ENCODE data around the gene KRT76. TPM values are rescaled to one million over a fixed set of nuclear protein-coding genes. Genes with fewer than 3 reads are reported as not detected.

Gene KRT76
- total RNA-seq, 1 experiment from 2014 or later, result not detected

DNA sequence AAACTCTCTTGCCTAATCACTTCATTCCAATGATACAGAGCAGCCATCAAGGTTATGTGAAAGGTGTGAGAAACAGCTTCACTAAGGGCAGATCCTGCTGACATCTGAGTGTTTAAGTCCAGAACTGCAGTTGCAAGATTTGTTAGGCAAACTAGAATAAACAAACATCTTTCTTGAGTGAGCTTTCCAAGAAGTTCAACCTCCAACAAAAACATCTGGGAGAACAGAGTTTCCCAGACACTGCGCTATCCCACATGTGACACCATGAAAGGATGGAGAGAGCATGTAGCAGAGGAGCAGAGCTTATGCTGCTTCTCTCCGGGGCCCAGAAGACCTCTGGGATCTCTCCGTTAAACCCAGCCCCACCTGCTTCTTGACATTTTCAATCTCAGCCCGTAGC lies 5.6 kb downstream of the KRT76 start:
- Histone ChIP-seq H3K79me2 (ENCODE audit: insufficient read depth, low read length) (no peaks in the 10 kb centered on the region), H3K27ac (ENCODE audit: low read depth, low read length) (no peak overlapping the region), H3K4me3 (replicated peaks in 1 of 2; ENCODE audit: low read depth in 1 of 2, low read length in 2 of 2) (no peak overlapping the region), H2AFZ (ENCODE audit: low read depth, low read length, poor library complexity, severe bottlenecking) (no peak overlapping the region), H3K9me3 (ENCODE audit: control insufficient read depth in 1 of 2, insufficient read depth in 1 of 2, low read depth in 1 of 2, low read length in 2 of 2) (no peaks in the 10 kb centered on the region), H3K9me2 (ENCODE audit: insufficient read depth) (no peaks in the 10 kb centered on the region), H3K4me2 (ENCODE audit: low read length) (no peak overlapping the region), H3K27me3 (ENCODE audit: insufficient read depth, low read length) (peaks cover 15% of the 10 kb centered on the region; the same call in 1 of the 2 replicates), H3K9ac (ENCODE audit: low read length) (no peak overlapping the region), H4K20me1 (ENCODE audit: insufficient read depth) (no peaks in the 10 kb centered on the region), H3K4me1 (ENCODE audit: control insufficient read depth in 1 of 2, insufficient read depth in 2 of 2, low read length in 2 of 2) (peaks cover 0 to 5% of the 10 kb centered on the region in 2 experiments; a peak in 1 of 4 replicates), H3K36me3 (ENCODE audit: control insufficient read depth in 1 of 2, insufficient read depth in 2 of 2, low read length in 2 of 2) (no peaks in the 10 kb centered on the region)
- CTCF ChIA-PET, result no interaction called here
- ATAC-seq, result no peak
- intact Hi-C loops (cut with micrococcal nuclease), result no loop called here
- RAD21 ChIA-PET (ENCODE audit: low non-redundant PET in 1 of 2, low total read pairs in 2 of 2, uncharacterized antibody in 2 of 2, unreplicated experiment in 2 of 2), result no interaction called here
- POLR2A ChIA-PET, result no interaction called here
- no TSS peak for BruUV-seq (replicated peaks)
- no peak for DNase-seq (ENCODE audit: low read depth, low spot score)
- TF ChIP-seq TCF7L2 (IDR thresholded peaks at IDR 0.05; ENCODE audit: borderline replicate concordance, extremely low read depth, insufficient read depth, insufficient read length) (no peak), EZH2 (IDR thresholded peaks at IDR 0.05) (no peak), EGR1 (IDR thresholded peaks at IDR 0.05; ENCODE audit: low read depth) (no peak), SRF (IDR thresholded peaks at IDR 0.05; ENCODE audit: low read depth) (no peak), ZNF274 (IDR thresholded peaks at IDR 0.05; ENCODE audit: low read depth, low read length) (no peak), ATF3 (IDR thresholded peaks at IDR 0.05) (no peak), ELF1 (IDR thresholded peaks at IDR 0.05; ENCODE audit: borderline replicate concordance, low read depth) (no peak), REST (IDR thresholded peaks at IDR 0.05; ENCODE audit: low read depth) (no peak)
- TF ChIP-seq, protein P1, sequence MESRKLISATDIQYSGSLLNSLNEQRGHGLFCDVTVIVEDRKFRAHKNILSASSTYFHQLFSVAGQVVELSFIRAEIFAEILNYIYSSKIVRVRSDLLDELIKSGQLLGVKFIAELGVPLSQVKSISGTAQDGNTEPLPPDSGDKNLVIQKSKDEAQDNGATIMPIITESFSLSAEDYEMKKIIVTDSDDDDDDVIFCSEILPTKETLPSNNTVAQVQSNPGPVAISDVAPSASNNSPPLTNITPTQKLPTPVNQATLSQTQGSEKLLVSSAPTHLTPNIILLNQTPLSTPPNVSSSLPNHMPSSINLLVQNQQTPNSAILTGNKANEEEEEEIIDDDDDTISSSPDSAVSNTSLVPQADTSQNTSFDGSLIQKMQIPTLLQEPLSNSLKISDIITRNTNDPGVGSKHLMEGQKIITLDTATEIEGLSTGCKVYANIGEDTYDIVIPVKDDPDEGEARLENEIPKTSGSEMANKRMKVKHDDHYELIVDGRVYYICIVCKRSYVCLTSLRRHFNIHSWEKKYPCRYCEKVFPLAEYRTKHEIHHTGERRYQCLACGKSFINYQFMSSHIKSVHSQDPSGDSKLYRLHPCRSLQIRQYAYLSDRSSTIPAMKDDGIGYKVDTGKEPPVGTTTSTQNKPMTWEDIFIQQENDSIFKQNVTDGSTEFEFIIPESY (IDR thresholded peaks at IDR 0.05; ENCODE audit: extremely low read depth, insufficient replicate concordance, low read length), result no peak
- TF ChIP-seq, protein P2, sequence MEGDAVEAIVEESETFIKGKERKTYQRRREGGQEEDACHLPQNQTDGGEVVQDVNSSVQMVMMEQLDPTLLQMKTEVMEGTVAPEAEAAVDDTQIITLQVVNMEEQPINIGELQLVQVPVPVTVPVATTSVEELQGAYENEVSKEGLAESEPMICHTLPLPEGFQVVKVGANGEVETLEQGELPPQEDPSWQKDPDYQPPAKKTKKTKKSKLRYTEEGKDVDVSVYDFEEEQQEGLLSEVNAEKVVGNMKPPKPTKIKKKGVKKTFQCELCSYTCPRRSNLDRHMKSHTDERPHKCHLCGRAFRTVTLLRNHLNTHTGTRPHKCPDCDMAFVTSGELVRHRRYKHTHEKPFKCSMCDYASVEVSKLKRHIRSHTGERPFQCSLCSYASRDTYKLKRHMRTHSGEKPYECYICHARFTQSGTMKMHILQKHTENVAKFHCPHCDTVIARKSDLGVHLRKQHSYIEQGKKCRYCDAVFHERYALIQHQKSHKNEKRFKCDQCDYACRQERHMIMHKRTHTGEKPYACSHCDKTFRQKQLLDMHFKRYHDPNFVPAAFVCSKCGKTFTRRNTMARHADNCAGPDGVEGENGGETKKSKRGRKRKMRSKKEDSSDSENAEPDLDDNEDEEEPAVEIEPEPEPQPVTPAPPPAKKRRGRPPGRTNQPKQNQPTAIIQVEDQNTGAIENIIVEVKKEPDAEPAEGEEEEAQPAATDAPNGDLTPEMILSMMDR (IDR thresholded peaks at IDR 0.05 in 2 of 3, conservative IDR thresholded peaks at IDR 0.05 in 1 of 3; ENCODE audit: borderline replicate concordance in 1 of 3, insufficient read depth in 1 of 3, low read depth in 2 of 3, low read length in 2 of 3), result no peak
